Smooth muscle cell (in vitro differentiated cells): Measurements from ENCODE around the gene CEBPA. TPM values are rescaled to one million over a fixed set of nuclear protein-coding genes. Genes with fewer than 3 reads are reported as not detected.

Experiments used
- DNase-seq: peaks from one replicate; lab custom pipeline; 2025; ENCODE audit not compliant: unreplicated experiment; lab: John Stamatoyannopoulos, UW
- H2AFZ ChIP-seq: fragments of 200-600 bp; sonication (generic); 2 replicates; pipeline ENCODE4 v1.6.0; 2016; ENCODE audit warnings: antibody characterized with exemption, low read depth, mild to moderate bottlenecking
- H3F3A ChIP-seq: fragments of 200-600 bp; sonication (generic); 2 replicates; pipeline ENCODE4 v1.6.0; 2017; ENCODE audit warnings: antibody characterized with exemption, low read depth
- H3K27ac ChIP-seq: fragments of 200-600 bp; sonication (generic); 2 replicates; pipeline ENCODE4 v1.5.1; 2016; ENCODE audit warnings: low read depth, mild to moderate bottlenecking
- H3K27me3 ChIP-seq: fragments of 200-600 bp; sonication (generic); 2 replicates; pipeline ENCODE4 v1.6.1; 2016; ENCODE audit warnings: low read depth, mild to moderate bottlenecking
- H3K36me3 ChIP-seq: fragments of 200-600 bp; sonication (generic); 2 replicates; pipeline ENCODE4 v1.5.1; 2016; ENCODE audit warnings: low read depth
- H3K4me1 ChIP-seq: fragments of 200-600 bp; sonication (generic); 2 replicates; pipeline ENCODE4 v1.5.1; 2016; ENCODE audit warnings: low read depth
- H3K4me2 ChIP-seq: fragments of 200-600 bp; sonication (generic); 2 replicates; pipeline ENCODE4 v1.6.0; 2016; ENCODE audit warnings: mild to moderate bottlenecking
- H3K4me3 ChIP-seq: fragments of 200-600 bp; sonication (generic); 2 replicates; pipeline ENCODE4 v1.5.1; 2016; ENCODE audit warnings: mild to moderate bottlenecking
- H3K79me2 ChIP-seq: fragments of 200-600 bp; sonication (generic); 2 replicates; pipeline ENCODE4 v1.6.0; 2016; ENCODE audit warnings: low read depth, mild to moderate bottlenecking
- H3K9ac ChIP-seq: fragments of 200-600 bp; sonication (generic); 2 replicates; pipeline ENCODE4 v1.6.0; 2016; ENCODE audit warnings: low read depth
- H3K9me3 ChIP-seq: fragments of 200-600 bp; sonication (generic); replicated peaks from 2 replicates; pipeline ENCODE4 v1.5.1; 2016; ENCODE audit warnings: low read depth
- H4K20me1 ChIP-seq: fragments of 200-600 bp; sonication (generic); 2 replicates; pipeline ENCODE4 v1.6.0; 2016; ENCODE audit warnings: low read depth
- CTCF ChIP-seq: fragments of 200-600 bp; sonication (generic); IDR thresholded peaks from 2 replicates; pipeline ENCODE4 v1.5.1; 2017; ENCODE audit warnings: borderline replicate concordance, mild to moderate bottlenecking, antibody characterized with exemption; ENCODE audit not compliant: insufficient read depth, poor library complexity, severe bottlenecking
- WGBS: methylation state at CpG from one replicate; pipeline ENCODE4 v1.1.7; 2016; ENCODE audit warnings: low lambda C conversion rate; 5-methylcytosine and 5-hydroxymethylcytosine counted together
- polyA plus RNA-seq: library from polyadenylated mRNA; unstranded; fragments of >200 nt; fragmentation: Nextera tagmentation; extraction: Ambion mirVana; gene quantifications from 2 replicates; pipeline ENCODE4 v1.2.1, GENCODE V29; 2016
- total RNA-seq: library from RNA; depleted of rRNA; stranded (reverse); fragments of >200 nt; gene quantifications from 2 replicates; pipeline ENCODE4 v1.2.3, GENCODE V29; 2014

Gene CEBPA
- total and polyA plus RNA-seq, 2 experiments from 2014 or later = 1.2 to 2.1 TPM

GRCh38 chr19:33329060-33329459 lies 26.7 kb upstream of the CEBPA start:
- 85% methylated on average over 8 of the region's 8 CpGs for WGBS
- H3K9me3 ChIP-seq = peaks cover 4% of the 10 kb centered on the region
- no peaks in the 10 kb centered on the region for H3K27me3 ChIP-seq
- no peaks in the 10 kb centered on the region for H3F3A ChIP-seq
- H3K4me2 ChIP-seq = no peak overlapping the region
- H3K36me3 ChIP-seq = no peaks in the 10 kb centered on the region
- no peak overlapping the region for H3K4me3 ChIP-seq
- H3K79me2 ChIP-seq = no peaks in the 10 kb centered on the region
- H3K4me1 ChIP-seq = no peaks in the 10 kb centered on the region
- TF ChIP-seq CTCF = no peak
- no peak overlapping the region for H3K9ac ChIP-seq
- no peaks in the 10 kb centered on the region for H4K20me1 ChIP-seq
- H3K27ac ChIP-seq = no peak overlapping the region
- no peak for DNase-seq
- H2AFZ ChIP-seq = no peak overlapping the region

- Histone ChIP-seq H3K36me3 (no peaks in the 10 kb centered on the region), H3K27me3 (no peaks in the 10 kb centered on the region), H3K9me3 (peaks cover 4% of the 10 kb centered on the region), H3K9ac (no peak overlapping the region), H3K79me2 (no peaks in the 10 kb centered on the region), H3K4me1 (no peaks in the 10 kb centered on the region), H3F3A (no peaks in the 10 kb centered on the region), H3K4me3 (no peak overlapping the region), H2AFZ (no peak overlapping the region), H3K4me2 (no peak overlapping the region), H4K20me1 (no peaks in the 10 kb centered on the region), H3K27ac (no peak overlapping the region)
- WGBS = 94% methylated on average over 5 of the region's 5 CpGs
- TF ChIP-seq CTCF = no peak
- DNase-seq = no peak
These were observed 23.6 kb upstream of the CEBPA start for GRCh38 chr19:33325920-33326319.

- H3K9ac ChIP-seq = no peak overlapping the region
- H3K4me3 ChIP-seq = no peak overlapping the region
- DNase-seq = no peak
- H3F3A ChIP-seq = no peaks in the 10 kb centered on the region
- no peaks in the 10 kb centered on the region for H3K27me3 ChIP-seq
- H3K4me2 ChIP-seq = no peak overlapping the region
- H2AFZ ChIP-seq = no peak overlapping the region
- H4K20me1 ChIP-seq = no peaks in the 10 kb centered on the region
- H3K4me1 ChIP-seq = no peaks in the 10 kb centered on the region
- TF ChIP-seq CTCF = no peak
- peaks cover 4% of the 10 kb centered on the region for H3K9me3 ChIP-seq
- H3K79me2 ChIP-seq = no peaks in the 10 kb centered on the region
- no peaks in the 10 kb centered on the region for H3K36me3 ChIP-seq
- WGBS = 77% methylated on average over 3 of the region's 3 CpGs
- H3K27ac ChIP-seq = no peak overlapping the region
These were observed 22.3 kb upstream of the CEBPA start for GRCh38 chr19:33324628-33325027.

- no peaks in the 10 kb centered on the region for H4K20me1 ChIP-seq
- peaks cover 4% of the 10 kb centered on the region for H3K9me3 ChIP-seq
- no peak overlapping the region for H3K9ac ChIP-seq
- H3K27ac ChIP-seq = no peak overlapping the region
- no peaks in the 10 kb centered on the region for H3K4me1 ChIP-seq
- H3K36me3 ChIP-seq = no peaks in the 10 kb centered on the region
- no peak for TF ChIP-seq CTCF
- H3K27me3 ChIP-seq = no peaks in the 10 kb centered on the region
- H3K4me3 ChIP-seq = no peak overlapping the region
- H3K4me2 ChIP-seq = no peak overlapping the region
- no peaks in the 10 kb centered on the region for H3F3A ChIP-seq
- no peak for DNase-seq
- 87% methylated on average over 6 of the region's 6 CpGs for WGBS
- no peaks in the 10 kb centered on the region for H3K79me2 ChIP-seq
- H2AFZ ChIP-seq = no peak overlapping the region
These were observed 20.9 kb upstream of the CEBPA start for GRCh38 chr19:33323093-33323820.
